ENCODE data around the gene ATCAY. TPM values are rescaled to one million over a fixed set of nuclear protein-coding genes. Genes with fewer than 3 reads are reported as not detected.

The ATCAY gene
- total and polyA plus RNA-seq, 2 of the 4 experiments (the other 2 are of a cell fraction): 0.31 to 0.36 TPM

- ATAC-seq (ENCODE audit: low read depth): no peak
- dilution Hi-C loops (cut with HindIII; ENCODE audit: low sequenced_read_pairs, unreplicated experiment) (no loop called here), in situ Hi-C loops (cut with MboI; ENCODE audit: low sequenced_read_pairs) (no loop called here), intact Hi-C loops (cut with micrococcal nuclease) (no loop called here)
- H3K9ac ChIP-seq (ENCODE audit: low read depth, low read length): no peak overlapping the region
- H3K4me3 ChIP-seq (ENCODE audit: insufficient read depth, low read depth, low read length): no peak overlapping the region
- no peak overlapping the region for H3K56ac ChIP-seq (ENCODE audit: extremely low read depth, insufficient read depth, low read length)
- no peak overlapping the region for H2AK5ac ChIP-seq (ENCODE audit: low read depth, low read length)
- no peak overlapping the region for H4K8ac ChIP-seq (ENCODE audit: low read depth in 2 of 2, low read length in 2 of 2)
- no peak overlapping the region for H3K18ac ChIP-seq (ENCODE audit: low read depth, low read length)
- H3K9me1 ChIP-seq (ENCODE audit: insufficient read depth, low read length): no peaks in the 10 kb centered on the region
- peak overlapping the region; percentile 72 for H2AK9ac ChIP-seq (replicated peaks; ENCODE audit: low read depth, low read length, poor library complexity)
- H3K9me3 ChIP-seq (ENCODE audit: control insufficient read depth, insufficient read depth, low read length): peaks cover 13% of the 10 kb centered on the region
- BruUV-seq (replicated peaks): no TSS peak
- DNase-seq: no peak
- no peak overlapping the region for H2BK15ac ChIP-seq (ENCODE audit: low read depth, low read length)
- 86% methylated on average over 19 of the region's 19 CpGs; no CpG with 5 or more reads in 1 of the 2 experiments for WGBS, 2 experiments (ENCODE audit: extremely low coverage in 2 of 2, insufficient read length in 1 of 2)
- TF ChIP-seq POLR2A (IDR thresholded peaks at IDR 0.05; ENCODE audit: low read depth, low read length) (no peak), FOS (IDR thresholded peaks at IDR 0.05; ENCODE audit: low read depth, low read length) (no peak), RCOR1 (IDR thresholded peaks at IDR 0.05; ENCODE audit: insufficient replicate concordance, low read length) (no peak), MXI1 (IDR thresholded peaks at IDR 0.05; ENCODE audit: borderline replicate concordance, low read depth, low read length) (no peak)
- H4K5ac ChIP-seq (ENCODE audit: low read depth, low read length): no peak overlapping the region
- H4K91ac ChIP-seq (ENCODE audit: insufficient read depth, low read depth, low read length): no peak overlapping the region
- no peak overlapping the region for H3K4ac ChIP-seq (ENCODE audit: low read depth, low read length)
- H3K4me2 ChIP-seq (ENCODE audit: low read depth, low read length): no peak overlapping the region
- H3K27ac ChIP-seq (ENCODE audit: insufficient read depth, low read length): no peak overlapping the region
- no peaks in the 10 kb centered on the region for H3K36me3 ChIP-seq (ENCODE audit: control insufficient read depth, insufficient read depth, low read length)
- H3K4me1 ChIP-seq (ENCODE audit: control insufficient read depth, insufficient read depth, low read length): no peaks in the 10 kb centered on the region
- no peak overlapping the region for H2BK120ac ChIP-seq (ENCODE audit: low read depth, low read length)
- no peak overlapping the region for H2BK5ac ChIP-seq (ENCODE audit: low read depth, low read length, poor library complexity, severe bottlenecking)
- H2AFZ ChIP-seq (replicated peaks; ENCODE audit: low read length, poor library complexity): no peak overlapping the region
- H3K23ac ChIP-seq (ENCODE audit: low read depth, low read length): no peak overlapping the region
- CTCF ChIA-PET: no interaction called here
- H3K14ac ChIP-seq (replicated peaks; ENCODE audit: low read depth, low read length): no peak overlapping the region
- H3K79me1 ChIP-seq (ENCODE audit: low read depth in 1 of 2, low read length in 2 of 2): no peaks in the 10 kb centered on the region
- peaks cover 28% of the 10 kb centered on the region for H3K27me3 ChIP-seq (ENCODE audit: control insufficient read depth, insufficient read depth, low read length)
- POLR2A ChIA-PET (ENCODE audit: unreplicated experiment): no interaction called here
- H4K20me1 ChIP-seq (ENCODE audit: insufficient read depth, low read length): no peaks in the 10 kb centered on the region; the same call in 1 of the 2 replicates
- no peak overlapping the region for H2BK20ac ChIP-seq (ENCODE audit: low read depth, low read length)
Observed at GRCh38 chr19:3855320-3855719, 25.2 kb upstream of the ATCAY start.
